ENCODE measurements around the gene KCNS1.
A peak's percentile ranks its signal among the peaks of the same experiment; 100 is the strongest.

KCNS1 gene

DNA sequence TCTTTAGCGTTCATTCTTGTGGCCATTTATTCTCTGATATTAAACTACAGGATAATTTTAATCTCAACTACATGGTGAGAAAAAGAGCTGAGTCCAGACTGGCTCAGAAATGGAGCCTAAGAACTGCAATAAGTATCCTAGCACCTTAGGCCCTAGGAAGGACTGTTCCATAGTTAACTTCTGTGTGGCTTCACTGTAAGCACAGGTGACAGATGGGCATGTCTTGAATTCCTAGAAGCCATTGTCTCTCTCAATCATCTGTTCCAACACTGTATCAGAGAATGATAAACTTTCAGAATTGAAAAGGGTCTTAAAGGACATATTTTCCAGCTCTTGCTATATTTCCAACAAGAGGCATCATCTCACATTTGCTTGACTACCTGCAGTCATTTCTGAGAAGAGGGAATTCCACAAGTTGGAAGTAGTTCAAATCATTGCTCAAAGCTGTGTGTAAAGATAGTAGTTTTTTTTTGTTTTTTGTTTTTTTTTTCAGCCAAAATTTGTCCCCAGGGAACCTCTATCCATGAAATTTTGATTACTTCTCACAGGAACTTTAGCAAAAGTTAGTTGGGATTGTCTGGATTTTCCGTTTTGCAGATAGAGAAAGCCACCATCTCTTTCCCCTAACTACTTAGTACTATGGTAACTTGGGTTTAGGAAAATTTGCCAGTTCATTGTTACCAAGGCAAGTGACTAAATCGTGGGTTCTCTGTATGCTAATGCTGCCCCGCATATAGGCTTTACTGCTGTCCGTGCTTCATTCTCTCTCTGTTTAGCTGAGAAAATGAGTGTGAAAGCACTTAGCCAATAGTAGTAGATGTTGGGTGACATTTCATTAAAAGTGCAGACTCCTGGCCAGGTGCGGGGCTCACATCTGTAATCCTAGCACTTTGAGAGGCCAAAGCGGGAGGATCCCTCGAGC lies 47.2 kb downstream of the KCNS1 start:
- peak; percentile 82 for FAIRE-seq
- no peak for DNase-seq (ENCODE audit: insufficient read length, low spot score)

- DNase-seq (ENCODE audit: insufficient read length, low spot score), result no peak
Observed at GRCh38 chr20:45052698-45053429, 48.1 kb downstream of the KCNS1 start.

GRCh38 chr20:45051204-45052060 lies 49.5 kb downstream of the KCNS1 start:
- DNase-seq (ENCODE audit: insufficient read length, low spot score) (no peak), FAIRE-seq (peak; percentile 86)

More at GRCh38 chr20:45052698-45053429, 48.1 kb downstream of the KCNS1 start:
- peak; percentile 42 for FAIRE-seq

- FAIRE-seq (peak; percentile 85), DNase-seq (ENCODE audit: insufficient read length, low spot score) (no peak)
Observed at GRCh38 chr20:45049904-45050471, 50.9 kb downstream of the KCNS1 start.

DNA sequence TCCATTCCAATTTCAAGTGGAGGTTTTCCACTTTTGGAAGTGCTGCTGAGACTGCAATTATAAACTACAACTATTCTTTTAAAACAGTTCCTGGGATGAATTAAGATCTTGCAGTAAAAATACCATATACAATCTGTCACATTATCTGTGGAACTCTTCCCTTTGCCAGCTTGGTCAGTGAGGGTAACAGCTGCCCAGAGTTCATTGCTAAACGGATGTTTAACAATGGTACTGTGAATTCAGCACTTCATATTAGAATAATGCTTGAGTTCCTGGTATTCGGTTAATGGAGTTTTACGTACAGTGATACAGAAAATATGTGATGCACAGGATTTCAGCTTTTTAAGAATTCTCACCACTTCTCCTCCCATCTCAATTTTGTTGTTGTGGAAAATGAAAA lies 51.5 kb downstream of the KCNS1 start:
- FAIRE-seq, result no peak

DNA sequence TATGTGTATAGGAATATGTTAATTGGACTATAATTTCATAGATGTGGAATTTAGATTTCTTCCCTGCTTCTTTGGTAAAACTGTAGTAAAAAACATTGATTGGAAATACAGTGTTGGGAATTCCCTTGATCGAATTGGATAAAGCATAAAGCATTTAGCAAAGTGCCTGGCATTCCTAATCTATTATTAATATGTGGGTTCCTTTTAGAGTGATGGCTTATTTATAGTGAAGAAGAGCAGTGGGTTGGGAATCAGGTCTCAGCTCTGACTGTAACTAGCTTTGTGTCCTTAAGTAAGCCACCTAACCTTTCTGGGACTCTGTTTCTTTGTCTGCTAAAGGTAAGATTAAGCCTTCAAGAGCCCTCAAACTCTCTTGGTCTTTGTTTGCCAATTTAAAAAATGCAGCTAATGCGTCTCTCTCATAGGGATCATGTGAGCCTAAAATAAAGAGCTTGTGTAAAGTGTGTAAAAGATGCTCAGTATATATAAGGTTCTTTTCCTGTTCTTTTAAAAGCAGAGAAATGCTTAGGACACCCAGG lies 53.3 kb downstream of the KCNS1 start:
- DNase-seq (ENCODE audit: insufficient read length, low spot score) (no peak), FAIRE-seq (no peak)

More for the DNA sequence above, 51.5 kb downstream of the KCNS1 start:
- no peak for DNase-seq (ENCODE audit: insufficient read length, low spot score)

- FAIRE-seq (no peak), DNase-seq (ENCODE audit: insufficient read length, low spot score) (no peak)
Observed at GRCh38 chr20:45044601-45045000, 56.3 kb downstream of the KCNS1 start.

DNA sequence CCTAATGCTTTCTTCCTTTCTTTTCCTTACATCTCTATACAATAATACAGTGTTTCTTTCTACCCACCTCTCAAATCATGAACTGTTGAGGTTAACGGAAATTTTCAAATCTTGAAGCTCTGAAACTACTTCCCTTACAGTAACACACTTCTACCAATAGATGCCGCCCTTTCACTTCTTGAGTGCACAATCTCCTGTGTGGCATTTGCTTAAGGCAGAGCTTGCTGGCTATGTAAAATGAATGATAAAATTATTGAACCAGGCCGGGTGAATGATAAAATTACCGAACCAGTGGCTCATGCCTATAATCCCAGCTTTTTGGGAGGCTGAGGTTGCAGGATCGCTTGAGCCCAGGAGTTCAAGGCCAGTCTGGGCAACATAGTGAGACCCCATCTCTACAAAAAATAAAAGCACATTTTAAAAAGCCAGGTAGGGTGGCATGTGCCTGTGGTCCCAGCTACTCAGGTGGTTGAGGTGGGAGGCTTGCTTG lies 56.8 kb downstream of the KCNS1 start:
- peak; percentile 99 for FAIRE-seq

GRCh38 chr20:45042978-45043377 lies 57.9 kb downstream of the KCNS1 start:
- FAIRE-seq (no peak), DNase-seq (ENCODE audit: insufficient read length, low spot score) (no peak)

More for the DNA sequence above, 56.8 kb downstream of the KCNS1 start:
- peak; percentile 87 for DNase-seq (ENCODE audit: insufficient read length, low spot score)

Data from HTR-8/SVneo (cell line).